GM18508 (cell line): ENCODE measurements around the gene ST6GALNAC3.
"Not testable (repeated sequence)": the region's sequence is repeated elsewhere in the genome, so short reads cannot be mapped to it uniquely, and the experiment has no call there.

Experiments
- ATAC-seq: cut with Tn5 transposase; IDR thresholded peaks from one replicate; pipeline ENCODE4 v1.9.1; 2021; ENCODE audit warnings: moderate number of reproducible peaks; ENCODE audit not compliant: insufficient read depth, unreplicated experiment

Gene ST6GALNAC3

DNA sequence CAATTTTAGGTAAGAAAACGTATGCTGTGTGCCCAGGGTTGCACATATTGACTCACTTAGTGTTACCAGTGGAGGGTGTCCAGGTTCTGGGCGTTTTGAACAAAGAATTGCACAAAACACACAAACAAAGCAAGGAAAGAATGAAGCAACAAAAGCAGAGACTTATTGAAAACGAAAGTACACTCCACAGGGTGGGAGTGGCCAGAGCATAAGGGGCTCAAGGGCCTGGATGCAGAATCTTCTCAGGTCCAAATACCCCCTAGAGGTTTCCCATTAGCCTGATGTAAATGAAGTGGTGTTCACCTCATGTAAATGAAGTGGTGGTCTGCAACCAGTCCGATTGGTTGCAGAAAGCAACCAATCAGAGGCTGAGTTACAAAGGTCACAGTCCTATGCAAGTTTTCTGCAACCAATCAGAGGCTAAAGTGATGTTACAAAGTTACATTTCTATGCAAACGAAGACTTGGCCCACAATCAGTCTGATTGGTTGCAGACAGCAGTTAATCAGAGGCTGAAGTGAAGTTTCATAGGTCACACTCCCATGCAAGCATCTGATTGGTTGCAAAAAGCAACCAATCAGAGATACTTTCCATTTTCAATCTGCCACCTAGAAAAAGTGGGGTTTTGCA, 228.3 kb downstream of the ST6GALNAC3 start:
- ATAC-seq: no peak

DNA sequence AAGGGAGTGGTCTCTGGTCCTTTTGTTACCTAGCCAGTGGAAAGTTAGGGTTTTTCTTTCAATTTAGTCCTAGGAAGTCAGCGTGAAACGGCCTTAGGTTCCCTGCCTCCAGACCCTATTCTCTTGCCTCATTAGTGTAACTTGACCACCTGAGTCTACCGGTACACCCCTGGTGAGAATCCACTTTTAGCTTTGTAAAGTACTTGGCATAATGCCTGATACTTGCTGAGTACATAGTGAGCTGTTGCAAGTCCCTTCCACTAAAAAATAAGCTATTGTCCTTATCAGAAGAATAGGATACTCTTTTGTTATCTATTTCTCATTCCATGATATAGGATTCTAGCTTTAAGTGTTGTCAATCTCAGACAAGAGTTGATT, 228.8 kb downstream of the ST6GALNAC3 start:
- ATAC-seq: no peak

DNA sequence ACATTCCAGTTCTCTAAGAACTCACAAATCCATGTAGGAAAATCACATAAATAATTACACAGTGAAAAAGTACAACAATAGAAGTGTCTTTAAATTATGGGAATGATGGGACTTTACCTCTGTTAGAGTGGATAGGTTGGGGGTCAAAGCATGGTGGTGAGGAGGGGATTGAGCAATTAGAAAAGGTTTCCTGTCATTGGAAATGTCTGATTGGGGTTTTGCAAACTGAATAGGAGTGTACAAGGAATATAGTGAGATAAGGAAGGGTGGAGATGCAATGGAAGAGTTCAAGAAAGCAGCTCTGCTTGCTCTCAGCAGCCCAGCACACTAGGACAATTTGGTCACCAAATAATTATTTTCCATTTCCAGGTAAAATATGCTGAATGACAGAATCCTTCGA, 238.8 kb downstream of the ST6GALNAC3 start:
- no peak for ATAC-seq

DNA sequence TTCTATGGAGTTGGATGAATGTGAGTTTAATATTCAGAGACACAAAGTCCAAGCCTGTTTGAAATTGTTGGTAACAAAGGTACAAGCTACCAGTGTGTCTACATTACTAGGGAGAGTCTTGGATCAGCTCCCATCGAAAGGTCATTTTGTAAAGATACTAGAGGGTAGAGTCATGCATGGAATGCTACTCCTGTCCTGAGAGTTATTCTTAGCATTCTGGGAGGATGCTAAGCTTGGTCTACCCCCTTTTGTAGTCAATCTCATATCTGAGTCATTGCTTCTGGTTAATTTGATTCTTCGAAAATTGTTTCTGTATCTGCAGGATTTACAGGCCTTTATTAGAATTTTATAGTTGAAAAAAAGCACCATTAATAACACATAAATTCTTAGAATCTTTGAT, 240.2 kb downstream of the ST6GALNAC3 start:
- no peak for ATAC-seq

DNA sequence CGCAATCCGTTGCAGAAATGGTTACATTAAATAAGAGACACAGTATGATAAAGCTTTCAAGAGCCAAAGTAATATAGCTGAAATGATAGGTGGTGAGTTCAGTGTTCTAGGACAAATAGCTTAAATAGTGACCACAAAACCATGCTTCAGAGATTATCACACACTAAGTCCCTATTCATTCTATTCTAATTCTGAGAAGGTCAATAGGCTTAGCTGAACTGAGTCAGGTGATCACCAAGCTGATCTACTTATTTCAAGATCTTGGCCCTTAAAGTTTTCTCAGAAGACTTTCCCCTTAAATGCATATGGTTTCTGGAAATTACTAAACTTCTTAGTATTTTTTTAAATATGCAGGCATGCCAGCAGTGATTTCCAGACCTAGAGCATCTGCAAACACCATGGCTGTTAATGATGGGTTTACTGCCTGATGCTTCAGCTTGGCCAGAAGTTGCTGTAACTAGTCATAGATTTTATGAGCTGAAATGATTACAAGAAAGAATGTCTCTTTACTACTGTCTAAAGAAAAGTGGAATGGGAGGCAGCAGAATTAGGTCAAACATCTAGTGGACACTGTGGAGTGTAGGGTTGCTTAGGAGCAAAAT, 242.9 kb downstream of the ST6GALNAC3 start:
- no peak for ATAC-seq

DNA sequence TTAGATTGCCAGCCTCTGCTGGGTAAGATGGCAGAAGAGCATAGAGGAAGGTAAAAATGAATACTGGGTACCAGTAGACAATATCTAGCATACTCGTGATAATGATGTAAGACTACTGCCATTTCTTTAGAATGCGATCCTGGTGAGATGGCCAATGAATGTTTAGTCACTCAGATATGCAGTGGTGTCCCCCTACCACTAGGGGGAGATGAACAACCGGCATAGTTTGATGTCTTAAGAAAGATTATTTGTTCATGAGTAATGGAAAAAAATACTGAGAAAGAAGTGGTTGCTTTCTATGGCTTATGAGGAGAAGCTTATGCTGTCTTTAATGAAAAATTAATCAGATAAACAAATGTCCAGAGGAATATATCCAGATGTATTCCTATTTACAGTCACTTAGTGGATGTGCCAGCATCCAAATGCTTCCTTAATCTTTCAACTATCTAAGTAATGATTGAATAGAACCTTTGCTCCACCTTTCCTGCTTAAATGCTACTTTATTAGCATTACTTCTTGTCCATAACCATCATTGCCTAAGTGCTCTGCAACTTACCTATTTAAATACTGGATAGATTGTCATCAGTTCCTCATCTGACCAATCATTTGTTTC, 256.6 kb downstream of the ST6GALNAC3 start:
- peak; percentile 83 for ATAC-seq

DNA sequence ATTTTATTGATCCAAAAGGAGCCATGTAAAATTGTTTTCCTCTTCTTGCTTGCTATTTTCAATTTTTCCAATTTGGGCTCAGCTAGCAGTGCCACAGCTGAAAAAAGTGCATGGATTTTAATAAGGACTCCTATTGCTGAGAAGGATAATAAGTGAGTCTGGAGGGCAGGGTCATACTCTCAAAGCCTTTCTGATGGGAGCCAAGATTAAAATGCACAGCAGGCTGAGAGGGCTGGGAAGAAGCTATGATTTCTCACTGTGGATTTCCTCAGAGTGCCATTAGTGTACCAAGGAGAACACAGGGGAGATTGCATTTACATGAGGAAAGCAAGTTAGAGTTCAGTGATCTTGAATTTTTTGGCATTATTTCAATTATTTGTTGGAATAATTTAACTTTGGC, 261.3 kb downstream of the ST6GALNAC3 start:
- ATAC-seq: no peak

DNA sequence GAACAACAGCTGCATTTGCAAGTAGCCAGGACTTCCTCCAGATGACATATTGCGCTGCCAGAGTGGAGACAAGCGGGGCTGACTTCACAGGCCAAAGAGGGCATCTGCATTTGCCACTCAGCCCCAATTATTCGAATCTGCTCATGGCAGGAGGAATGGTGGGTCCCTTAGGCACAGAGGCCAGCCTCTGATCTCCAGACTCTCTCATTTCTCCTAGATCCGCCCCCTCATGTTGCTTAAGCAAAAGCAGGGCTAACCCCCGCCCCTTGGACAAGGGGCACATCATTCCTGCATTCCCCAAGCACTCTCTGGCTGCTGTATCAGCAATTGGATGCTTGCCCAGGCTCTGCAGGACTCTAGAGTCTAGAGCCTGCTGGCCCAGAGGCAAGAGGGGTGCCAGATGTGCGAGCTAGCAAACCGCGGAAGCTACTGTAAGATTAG, 262.4 kb downstream of the ST6GALNAC3 start:
- ATAC-seq: no peak

DNA sequence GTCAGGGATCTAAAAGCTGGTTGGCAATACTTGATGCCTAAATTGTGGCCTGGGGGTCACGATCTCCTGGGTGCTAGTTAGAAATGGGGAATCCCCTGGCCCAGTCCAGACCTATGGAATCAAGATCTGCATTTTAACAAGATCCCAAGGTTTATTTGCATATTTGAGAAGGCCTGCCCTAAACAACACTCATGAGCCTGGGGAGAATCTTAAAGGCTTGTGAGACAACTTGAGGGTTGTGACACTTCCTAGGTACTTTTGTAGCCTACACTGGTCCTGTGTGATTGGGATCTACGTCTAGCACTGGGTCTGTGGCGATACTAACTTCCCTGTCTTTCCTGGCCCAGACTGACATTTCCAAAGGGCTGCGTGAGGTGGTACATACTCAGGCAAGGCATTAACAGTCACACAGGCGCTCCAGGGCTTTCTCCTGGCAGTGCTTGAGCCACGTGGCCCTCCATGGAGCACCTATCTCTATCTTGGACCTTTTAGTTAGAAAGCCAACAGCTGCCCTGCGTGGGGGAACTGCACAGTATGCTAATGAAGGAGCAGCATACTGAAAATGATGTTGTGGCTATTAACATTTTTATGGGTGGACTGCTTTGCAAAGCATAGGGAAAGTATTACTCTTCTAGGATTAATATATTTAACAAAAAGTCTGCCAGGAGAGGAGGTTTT, 263.1 kb downstream of the ST6GALNAC3 start:
- ATAC-seq: no peak

DNA sequence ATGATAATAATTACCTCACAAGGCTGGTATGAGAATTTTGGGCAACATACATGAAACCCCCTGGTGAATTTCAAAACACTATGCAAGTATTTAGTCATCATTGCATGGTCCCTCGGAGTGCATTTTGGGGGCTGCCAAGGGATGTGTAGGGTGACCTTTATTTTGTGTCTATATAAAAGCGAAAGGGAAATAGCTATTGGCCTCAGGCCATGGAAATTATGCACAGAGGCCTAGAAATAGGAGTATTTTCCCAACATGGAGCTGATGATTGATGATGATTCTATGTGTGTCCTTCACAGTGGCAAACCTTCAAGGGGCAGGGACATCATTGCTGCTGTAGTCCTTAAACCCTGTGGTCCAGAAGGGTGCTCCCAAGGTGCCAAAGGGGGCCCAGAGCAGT, 265.5 kb downstream of the ST6GALNAC3 start:
- no peak for ATAC-seq

DNA sequence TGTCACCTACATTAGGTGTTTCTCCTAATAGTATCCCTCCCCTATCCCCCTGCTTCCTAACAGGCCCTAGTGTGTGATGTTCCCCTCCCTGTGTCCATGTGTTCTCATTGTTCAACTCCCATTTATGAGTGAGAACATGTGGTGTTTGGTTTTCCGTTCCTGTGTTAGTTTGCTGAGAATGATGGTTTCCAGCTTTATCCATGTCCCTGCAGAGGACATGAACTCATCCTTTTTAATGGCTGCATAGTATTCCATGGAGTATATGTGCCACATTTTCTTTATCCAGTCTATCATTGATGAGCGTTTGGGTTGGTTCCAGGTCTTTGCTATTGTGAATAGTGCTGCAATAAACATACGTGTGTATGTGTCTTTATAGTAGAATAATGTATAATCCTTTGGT, 267.3 kb downstream of the ST6GALNAC3 start:
- not testable (repeated sequence) for ATAC-seq

DNA sequence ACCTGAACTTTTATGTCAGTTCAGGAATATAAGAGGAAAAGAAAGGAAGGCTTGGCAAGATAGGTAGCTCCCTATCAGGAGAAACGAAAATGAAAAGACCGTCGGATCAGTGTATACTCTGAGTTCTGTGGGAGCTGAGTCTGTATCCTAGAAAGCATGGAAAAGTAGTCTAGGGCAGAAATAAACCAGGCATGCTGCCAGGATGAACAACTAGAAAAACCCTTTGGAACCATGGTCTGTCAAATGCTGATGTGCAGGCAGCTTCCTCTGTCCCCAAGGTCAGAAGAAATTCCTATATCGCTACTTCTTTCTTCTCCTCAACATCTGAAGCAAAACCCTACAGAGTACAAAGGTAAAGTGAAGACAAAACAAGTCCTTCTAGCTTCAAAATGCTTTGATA, 268.8 kb downstream of the ST6GALNAC3 start:
- ATAC-seq: no peak

DNA sequence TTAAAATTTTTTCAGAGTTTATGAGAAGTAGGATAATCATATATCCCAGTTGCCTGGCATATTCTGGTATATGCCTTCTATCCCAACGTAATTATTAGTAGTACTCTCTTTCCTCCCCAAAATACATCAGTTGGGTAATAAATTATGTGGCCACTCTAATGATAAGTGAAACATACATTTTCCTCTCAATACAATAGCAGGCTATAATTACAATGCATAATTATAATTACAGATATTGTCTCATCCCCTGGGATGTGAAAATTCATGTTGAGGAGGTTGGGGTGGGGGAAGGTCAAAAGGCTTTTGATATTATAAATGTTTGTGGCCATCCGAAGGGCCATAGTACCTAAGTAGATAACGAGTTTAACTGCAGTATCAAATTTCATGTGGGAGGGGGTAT, 277.1 kb downstream of the ST6GALNAC3 start:
- ATAC-seq: no peak

DNA sequence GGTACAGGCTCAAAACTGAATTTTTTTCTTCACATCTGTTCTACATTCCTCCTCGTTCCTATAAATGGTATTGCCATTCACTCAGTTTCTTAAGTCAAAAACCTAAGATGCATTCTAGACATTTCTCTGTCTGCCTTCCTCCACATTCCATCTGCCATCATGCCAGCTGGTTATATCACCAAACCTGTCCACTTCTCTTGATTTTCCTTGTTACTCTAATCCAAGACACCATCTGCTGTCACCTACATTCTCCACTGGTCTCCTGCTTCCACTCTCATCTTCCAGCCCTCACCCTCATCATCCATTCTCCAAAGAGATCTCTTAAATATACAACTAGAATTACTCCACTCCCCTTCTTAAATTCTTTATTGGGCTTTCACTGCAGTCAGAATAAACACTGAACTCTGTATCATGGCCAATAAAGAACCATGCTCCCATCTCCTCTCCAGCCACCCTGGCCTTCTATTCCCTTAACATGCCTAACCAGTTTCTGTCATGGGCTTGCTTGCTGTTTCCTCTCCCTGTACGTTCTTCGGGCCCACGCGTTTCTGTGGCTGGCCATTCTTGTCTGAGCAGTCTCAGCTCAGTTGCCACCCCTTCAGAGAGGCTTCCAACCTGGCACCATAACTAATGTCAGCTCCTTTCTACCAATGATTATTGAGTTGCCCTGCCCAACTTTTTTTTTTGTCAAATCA, 278.3 kb downstream of the ST6GALNAC3 start:
- no peak for ATAC-seq

DNA sequence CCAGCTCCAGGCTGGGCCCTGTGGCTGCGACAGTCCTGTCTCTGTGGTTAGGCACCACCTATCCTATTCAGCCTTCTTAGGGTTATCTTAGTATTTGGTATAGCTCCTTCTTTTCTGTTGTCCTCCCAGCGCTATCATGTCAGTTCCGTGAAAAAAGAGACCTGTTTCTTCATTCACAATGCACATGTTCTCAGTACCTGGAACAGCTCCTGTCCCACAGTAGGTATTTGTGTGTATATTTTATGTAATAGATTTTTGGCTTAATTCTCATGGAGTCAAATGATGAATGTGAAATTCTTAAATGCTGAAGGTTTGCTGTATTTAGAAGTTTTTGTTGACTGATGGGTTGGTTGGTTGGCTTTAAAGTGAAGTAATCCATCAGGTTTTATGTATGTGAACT, 279.7 kb downstream of the ST6GALNAC3 start:
- ATAC-seq: no peak

DNA sequence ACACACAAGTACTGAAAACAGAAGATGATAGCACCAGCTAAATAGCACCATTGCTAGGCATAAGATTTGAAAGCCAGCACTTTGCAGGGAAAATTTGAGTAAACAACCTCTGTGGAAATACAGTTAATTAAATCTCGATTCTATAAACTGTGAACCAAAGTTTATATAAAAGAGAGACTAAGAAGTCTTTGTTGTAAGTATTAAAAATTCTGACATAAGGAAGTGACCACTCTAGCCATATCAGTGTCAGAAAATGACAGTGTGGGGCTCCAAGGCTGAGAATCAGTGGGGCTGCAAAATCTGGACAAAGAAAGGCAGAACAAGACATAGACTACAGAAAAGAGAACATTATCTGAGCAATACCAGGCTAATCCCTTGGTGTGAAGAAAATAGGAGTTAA, 292.2 kb downstream of the ST6GALNAC3 start:
- ATAC-seq: no peak

DNA sequence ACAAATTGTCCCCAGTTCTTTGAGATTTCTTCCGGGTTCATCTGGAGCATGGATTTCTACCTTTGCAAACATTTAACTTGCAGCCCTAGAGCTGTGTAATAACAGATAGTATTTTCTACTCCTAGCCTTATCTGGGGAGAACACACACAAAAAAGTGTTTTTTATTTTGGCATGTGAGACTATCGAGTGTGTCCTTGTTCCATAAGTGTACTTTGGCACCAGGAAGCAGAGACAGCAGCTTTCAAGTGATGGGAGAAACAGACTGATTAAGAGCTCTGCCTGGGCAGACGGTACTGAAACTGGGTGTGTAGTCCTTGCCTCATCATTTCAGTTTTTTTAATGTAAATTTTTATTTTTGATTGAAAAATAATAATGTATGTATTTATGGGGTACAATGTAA, 297.4 kb downstream of the ST6GALNAC3 start:
- ATAC-seq: no peak

DNA sequence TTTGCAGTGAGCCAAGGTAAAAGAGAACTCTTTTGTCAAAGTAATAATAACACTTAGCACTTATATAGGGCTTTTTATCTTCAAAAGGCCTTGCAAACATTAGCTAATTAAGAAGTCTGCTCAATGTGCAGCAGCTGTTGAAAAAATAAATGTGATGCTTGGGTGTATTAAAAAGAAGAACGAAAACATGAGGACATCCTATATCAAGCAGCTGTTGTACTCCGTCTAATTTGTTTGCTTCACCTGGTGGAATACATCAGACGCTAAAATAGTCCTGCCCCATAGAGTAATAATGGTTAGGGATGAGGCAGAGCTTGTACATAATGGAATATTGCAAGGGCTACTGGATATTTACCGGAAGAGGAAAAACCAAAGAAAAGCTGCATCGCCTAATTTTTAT, 299.5 kb downstream of the ST6GALNAC3 start:
- no peak for ATAC-seq

DNA sequence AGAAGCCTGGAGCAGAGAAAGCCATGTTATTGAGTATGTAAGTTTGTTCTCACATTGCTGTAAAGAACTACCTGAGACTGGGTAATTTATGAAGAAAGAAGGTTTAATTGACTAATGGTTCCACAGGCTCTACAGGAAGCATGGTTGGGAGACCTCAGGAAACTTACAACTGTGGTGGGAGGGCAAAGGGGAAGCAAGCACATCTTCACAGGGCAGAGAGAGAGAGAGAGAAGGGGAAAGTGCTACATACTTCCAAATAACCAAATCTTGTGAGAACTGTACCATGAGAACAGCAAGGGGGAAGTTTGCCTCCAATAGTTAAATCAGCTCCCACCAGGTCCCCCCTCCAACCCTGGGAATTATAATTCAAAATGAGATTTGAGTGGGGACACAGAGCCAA, 302.7 kb downstream of the ST6GALNAC3 start:
- ATAC-seq: no peak

DNA sequence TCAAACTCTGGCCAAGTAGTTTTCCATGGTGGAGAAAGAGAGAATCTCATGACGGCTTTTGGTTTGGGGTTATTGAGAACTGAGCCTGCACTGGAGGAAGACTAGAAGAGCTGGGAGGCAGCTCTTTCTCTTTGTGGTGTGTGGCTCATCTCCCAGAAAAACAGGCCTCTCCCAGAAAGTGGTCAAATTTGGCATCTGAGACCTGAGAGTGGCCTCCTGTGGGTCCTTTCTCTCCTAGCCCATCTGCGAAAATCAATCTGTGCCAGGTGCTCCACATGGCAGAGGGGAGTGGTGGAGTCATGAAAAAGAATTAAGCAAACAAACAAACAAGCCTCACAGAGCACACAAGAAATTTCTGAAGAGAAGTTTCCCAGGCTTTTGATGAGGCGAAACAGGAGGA, 305.0 kb downstream of the ST6GALNAC3 start:
- ATAC-seq: no peak
